Activated CD8-positive, alpha-beta memory T cell treated with anti-CD3 and anti-CD28 coated beads, Interleukin-2, amount 50 U/mL, for 4 hours (primary cell): ENCODE results near the gene CLEC1B.
"Not testable (repeated sequence)": the region's sequence is repeated elsewhere in the genome, so short reads cannot be mapped to it uniquely, and the experiment has no call there.

Experiments
- DNase-seq: peaks from one replicate; pipeline ENCODE4 v3.0.0-alpha.2; 2020

CLEC1B gene

DNA sequence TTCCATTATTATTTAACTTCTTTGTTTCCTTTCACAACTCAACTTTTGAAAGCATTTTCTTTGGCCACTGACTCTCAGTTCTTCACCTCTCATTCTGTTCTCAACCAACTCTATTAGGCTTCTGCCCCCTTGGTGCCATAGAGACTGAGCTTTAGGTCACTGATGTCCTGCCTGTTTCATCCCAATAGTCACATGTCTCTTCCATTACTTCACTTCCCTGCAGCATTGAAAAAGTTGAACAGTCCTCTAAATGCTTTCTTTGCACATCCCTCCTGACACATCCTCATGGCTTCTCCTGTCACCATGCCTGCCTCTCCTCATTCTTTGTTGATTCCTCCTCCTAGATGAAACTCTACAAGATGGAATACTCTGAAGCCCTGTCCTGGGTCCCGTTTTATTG lies 25.0 kb downstream of the CLEC1B start:
- no peak for DNase-seq

DNA sequence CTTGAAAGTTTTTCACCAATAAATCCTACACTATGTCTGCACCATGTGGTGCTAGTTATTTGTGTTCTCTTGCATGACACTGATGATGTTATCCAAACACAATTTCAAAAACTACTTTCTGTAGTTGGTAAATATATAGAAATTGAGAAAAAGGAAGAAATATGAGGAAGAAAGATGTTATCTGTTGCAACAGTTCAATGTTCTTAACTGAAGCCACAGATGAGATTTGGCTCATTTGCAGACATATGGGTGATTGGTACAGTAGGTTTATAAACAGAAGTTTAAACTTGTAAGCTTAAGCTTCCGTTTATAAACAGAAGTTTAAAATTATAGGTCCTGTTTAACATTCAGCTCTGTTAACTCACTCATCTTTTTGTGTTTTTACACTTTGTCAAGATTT lies 27.7 kb downstream of the CLEC1B start, which contains the start of gene CLEC12A:
Gene CLEC12A (plus strand): TSS at position 229 of the 400 bp plus-strand sequence. CDS start 188 bp downstream, outside the sequence.
- no peak for DNase-seq

DNA sequence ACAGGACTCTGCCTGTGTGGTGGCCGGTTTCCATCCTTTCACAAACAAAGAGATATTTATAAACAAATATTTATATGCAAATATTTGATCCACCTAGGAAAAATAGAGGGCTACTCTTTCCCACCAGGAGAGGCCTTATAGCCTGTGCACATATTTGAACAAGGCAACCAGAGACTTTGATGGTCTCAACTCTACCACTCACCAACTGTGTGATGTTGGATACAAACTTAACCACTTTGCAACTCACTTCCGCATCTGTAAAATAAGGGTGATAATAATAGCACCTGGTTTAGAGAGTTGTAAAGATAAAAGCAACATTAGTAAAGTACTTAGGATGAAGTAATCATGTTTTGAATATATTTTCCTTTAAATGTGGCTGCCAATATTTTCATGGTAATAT lies 29.2 kb downstream of the CLEC1B start:
- DNase-seq: no peak

DNA sequence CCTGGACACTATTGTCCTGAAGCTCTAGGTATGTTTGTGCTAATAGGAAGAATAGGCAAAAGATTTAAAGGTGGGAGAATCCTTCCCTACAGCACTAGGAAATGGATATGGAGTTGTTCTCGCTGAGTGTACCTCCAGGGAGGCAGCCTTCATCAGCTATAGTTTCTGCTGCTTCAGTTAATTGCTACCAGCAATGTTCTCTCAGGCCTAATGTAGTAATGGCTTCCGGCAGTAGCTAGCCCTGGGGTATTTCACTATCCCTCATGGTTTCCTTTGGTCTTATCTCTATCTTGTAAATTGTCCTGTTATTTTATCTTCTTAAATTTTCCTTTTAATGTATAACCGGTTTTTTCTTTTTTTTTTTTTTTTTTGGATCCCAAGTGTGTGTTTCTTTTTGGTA lies 37.0 kb downstream of the CLEC1B start:
- DNase-seq: no peak

DNA sequence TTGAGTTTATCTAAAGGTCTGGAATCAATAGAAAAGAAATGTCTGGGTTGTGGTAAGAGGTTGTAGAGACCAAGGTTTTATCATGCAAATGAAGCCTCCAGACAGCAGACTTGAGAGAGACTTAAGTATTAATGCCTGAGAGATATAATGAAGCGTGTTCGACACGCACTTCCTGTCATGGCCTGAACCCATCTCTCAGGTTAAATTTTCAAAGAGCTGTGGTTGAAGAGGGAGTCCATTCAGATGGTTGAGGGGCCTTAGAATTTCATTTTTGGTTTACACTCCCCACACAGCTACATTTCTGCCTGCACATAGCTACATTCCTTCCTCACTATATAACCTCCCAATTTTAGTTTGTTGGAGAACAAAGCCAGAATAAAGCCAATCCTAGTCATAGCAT lies 37.8 kb downstream of the CLEC1B start:
- DNase-seq: no peak

DNA sequence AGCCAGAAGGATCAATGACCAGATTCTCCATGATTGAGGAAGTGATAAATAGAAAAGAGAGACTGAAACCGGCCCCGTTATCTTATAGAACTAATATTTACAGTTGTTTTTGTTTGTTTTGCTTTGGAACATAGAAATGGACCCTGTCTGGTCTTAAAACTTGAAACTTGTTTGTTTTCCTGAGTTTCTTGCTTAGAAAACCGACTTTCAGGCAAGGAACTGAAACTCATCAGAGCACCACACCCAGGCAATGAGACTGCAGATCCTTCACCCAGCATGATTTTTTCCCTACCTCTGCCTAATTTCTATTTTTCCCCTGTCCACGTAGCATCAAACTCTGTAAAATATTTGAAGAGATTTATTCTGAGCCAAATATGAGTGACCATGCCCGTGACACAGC lies 38.3 kb downstream of the CLEC1B start:
- DNase-seq: no peak

DNA sequence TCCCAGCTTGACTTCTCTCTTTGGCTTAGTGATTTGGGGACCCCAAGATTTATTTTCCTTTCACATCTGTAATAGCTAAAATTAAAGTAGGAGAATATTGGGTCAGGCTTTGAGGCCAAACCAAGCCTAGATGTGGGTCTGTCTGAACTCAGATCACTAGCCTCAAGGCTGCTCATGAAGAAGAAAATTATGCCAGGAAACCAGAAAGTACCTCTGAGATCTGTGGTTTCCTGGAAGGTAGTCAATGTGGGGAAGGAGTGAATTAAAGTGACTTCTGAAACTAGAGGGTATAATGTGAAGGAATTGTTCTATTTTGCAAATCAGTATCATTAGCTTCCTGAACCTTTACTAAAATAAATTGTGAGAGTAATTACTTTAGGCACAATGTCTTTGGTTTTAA lies 41.1 kb downstream of the CLEC1B start:
- DNase-seq: no peak

DNA sequence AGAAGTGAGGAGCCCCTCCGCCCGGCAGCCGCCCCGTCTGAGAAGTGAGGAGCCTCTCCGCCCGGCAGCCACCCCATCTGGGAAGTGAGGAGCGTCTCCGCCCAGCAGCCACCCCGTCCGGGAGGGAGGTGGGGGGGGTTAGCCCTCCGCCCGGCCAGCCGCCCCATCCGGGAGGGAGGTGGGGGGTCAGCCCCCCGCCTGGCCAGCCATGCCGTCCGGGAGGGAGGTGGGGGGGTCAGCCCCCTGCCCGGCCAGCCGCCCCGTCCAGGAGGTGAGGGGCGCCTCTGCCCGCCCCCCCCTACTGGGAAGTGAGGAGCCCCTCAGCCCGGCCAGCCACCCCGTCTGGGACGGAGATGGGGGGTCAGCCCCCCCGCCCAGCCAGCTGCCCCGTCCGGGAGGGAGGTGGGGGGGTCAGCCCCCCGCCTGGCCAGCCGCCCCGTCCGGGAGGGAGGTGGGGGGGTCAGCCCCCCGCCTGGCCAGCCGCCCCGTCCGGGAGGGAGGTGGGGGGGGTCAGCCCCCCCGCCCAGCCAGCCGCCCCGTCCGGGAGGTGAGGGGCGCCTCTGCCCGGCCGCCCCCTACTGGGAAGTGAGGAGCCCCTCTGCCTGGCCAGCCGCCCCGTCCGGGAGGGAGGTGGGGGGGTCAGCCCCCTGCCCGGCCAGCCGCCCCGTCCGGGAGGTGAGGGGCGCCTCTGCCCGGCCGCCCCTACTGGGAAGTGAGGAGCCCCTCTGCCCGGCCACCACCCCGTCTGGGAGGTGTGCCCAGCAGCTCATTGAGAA lies 45.8 kb downstream of the CLEC1B start:
- not testable (repeated sequence) for DNase-seq

DNA sequence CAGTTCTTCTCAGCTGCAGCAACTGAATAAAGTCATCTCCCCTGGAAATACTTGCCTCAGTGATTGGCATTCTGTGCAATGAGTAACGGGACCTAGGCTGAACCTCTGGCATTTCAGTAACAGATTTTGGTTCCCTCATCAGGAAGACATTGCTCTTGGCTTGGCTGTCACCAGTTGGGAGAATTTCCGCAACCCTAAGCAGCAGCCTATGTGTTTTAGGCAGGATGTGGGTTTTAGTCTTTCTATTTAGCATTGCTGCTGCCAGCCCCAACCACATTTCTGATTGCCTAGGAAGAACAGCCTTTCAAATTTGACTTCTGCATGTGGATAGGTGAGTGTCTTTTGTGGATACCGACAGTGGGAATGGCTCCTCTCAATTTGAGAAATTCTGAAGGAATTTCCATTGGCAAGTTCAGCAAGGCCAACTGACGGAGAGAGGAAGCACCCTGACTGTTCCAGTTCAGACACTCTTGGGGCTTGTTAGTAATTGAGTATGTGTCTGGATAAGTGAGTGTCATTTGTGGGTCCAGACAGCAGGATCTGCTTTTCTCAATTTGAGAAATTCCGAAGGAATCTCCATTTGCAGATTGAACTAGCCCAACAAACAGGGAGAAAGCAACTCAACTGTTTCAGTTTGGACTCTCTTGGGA lies 47.8 kb downstream of the CLEC1B start:
- DNase-seq: peak; percentile 22

DNA sequence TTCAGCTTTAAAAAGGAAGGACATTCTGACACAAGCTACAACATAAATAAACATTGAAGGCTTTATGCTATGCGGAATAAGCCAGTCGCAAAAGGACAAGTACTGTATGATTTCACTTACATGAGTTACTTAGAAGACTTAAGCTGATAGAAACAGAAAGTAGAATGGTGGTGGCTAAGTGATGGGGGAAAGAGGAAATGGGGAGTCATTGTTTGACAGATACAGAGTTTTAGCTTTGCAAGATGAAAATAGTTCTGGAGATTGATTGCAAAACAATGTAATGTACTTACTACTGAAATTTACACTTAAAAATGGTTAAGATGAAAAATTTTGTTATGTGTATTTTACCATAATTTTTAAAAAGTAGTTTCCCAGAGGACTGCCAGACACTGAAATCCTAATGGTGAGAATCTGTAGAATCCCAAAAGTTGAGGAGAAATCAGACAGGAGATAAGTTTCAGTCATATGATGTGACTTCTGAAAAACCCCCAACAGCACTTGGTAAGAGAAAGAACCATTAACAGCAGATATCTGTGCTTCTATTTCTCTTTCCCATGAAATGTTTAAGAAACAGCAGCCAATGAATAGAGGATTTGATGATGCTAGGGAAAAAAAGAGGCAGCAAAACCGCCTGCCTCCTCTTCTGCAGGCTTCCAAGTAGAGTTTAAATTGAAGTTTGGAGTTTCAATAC lies 50.2 kb downstream of the CLEC1B start:
- DNase-seq: no peak

DNA sequence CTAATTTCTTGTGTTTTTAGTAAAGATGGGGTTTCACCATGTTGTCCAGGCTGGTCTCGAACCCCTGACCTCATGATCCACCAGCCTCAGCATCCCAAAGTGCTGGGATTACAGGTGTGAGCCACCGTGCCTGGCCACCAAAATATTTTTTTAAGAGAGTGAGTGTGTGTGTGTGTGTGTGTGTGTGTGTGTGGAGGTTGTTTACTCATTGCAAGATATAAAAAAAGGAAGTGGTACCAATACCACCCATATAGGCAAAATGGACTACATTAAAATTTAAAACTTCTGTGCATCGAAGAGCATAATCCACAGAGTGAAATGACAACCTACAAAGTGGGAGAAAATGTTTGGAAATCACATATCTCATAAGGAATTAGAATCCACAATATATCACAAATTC lies 51.2 kb downstream of the CLEC1B start:
- no peak for DNase-seq

DNA sequence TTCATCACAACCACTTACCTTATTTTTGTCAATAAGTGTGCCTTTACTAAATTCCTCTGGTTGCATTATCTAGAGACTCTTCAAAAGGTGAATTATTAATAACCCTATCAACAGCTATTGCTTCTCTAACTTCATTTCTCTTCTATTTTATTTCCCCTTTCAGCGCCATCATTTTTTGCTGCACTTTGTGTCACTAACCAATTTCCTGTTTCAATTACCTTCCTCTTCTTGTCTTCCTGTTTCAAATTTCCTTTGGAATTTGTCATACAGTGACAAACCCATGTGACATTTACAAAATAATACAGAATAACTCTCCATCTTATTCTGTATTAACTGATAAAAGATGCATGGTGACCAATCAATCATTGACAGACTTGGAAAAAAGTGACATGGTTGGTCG lies 54.5 kb downstream of the CLEC1B start:
- no peak for DNase-seq

DNA sequence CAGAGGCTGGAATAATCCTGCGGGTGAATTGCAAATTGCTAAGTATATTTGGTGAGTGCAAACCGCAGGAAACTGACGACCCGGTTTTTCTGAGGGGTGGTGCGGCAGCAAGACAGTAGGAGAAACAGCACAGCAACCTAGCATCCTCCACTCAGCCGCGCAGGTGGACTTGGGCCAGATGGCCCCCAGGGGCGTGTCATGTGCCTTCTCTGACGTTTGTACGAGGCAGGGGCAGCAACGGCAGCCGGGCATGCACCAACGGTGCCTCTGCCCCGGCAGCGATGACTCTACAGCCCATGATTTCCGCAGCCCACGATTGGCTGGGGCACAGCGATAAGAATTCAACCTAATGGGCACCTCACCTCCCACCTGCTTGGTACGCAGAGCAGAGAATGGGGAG lies 55.7 kb downstream of the CLEC1B start:
- DNase-seq: peak; percentile 16
